NCI-H524 (cell line): ENCODE measurements around the gene LARP1.
A peak's percentile ranks its signal among the peaks of the same experiment; 100 is the strongest.
"Not testable (repeated sequence)": the region's sequence is repeated elsewhere in the genome, so short reads cannot be mapped to it uniquely, and the experiment has no call there.

Experiments
- DNase-seq, 2 experiments: peaks; one replicate each; lab custom pipeline; 2025; lab: John Stamatoyannopoulos, UW

LARP1 gene

GRCh38 chr5:154829589-154830218, 74.5 kb downstream of the LARP1 start:
- no peak for DNase-seq

GRCh38 chr5:154830219-154830595, 75.0 kb downstream of the LARP1 start:
- DNase-seq, result no peak

GRCh38 chr5:154830596-154830995, 75.4 kb downstream of the LARP1 start:
- DNase-seq, result no peak

- DNase-seq, result no peak
Measured at GRCh38 chr5:154831451-154831850, 76.3 kb downstream of the LARP1 start.

GRCh38 chr5:154832804-154833203, 77.6 kb downstream of the LARP1 start:
- not testable (repeated sequence) for DNase-seq

GRCh38 chr5:154834053-154834452, 78.9 kb downstream of the LARP1 start:
- no peak for DNase-seq

- not testable (repeated sequence) for DNase-seq
Measured at GRCh38 chr5:154835701-154836052, 80.5 kb downstream of the LARP1 start.

GRCh38 chr5:154836225-154836624, 81.0 kb downstream of the LARP1 start:
- DNase-seq, result no peak

GRCh38 chr5:154837009-154837901, 82.1 kb downstream of the LARP1 start:
- no peak for DNase-seq

GRCh38 chr5:154840435-154841272, 85.5 kb downstream of the LARP1 start:
- DNase-seq, result no peak

- no peak for DNase-seq
Measured at GRCh38 chr5:154841273-154841661, 86.1 kb downstream of the LARP1 start.

- DNase-seq, result no peak
Measured at GRCh38 chr5:154842689-154843530, 87.7 kb downstream of the LARP1 start.

- DNase-seq, result no peak
Measured at GRCh38 chr5:154844809-154845208, 89.6 kb downstream of the LARP1 start.

GRCh38 chr5:154849264-154849785, 94.1 kb downstream of the LARP1 start:
- DNase-seq, result no peak

GRCh38 chr5:154849791-154850201, 94.6 kb downstream of the LARP1 start:
- no peak for DNase-seq

GRCh38 chr5:154850255-154851062, 95.3 kb downstream of the LARP1 start, which contains the start of gene FAXDC2:
FAXDC2 (minus strand) TSS chr5:154850603; CDS start chr5:154838178, 12,425 bp downstream.
- DNase-seq, result no peak

- no peak for DNase-seq
Measured at GRCh38 chr5:154851351-154851750, 96.2 kb downstream of the LARP1 start.

GRCh38 chr5:154857530-154858296, 102.5 kb downstream of the LARP1 start:
- peak; percentile 93 to 96 for DNase-seq

- peak; percentile 95 to 97 for DNase-seq
Measured at GRCh38 chr5:154858297-154858971, 103.3 kb downstream of the LARP1 start, which contains the start of gene CNOT8. CNOT8 (plus strand) TSS chr5:154858627; CDS start chr5:154863279, 4,652 bp downstream.
